Measurements from ENCODE around the gene ZNF525. TPM values are rescaled to one million over a fixed set of nuclear protein-coding genes. Genes with fewer than 3 reads are reported as not detected.
"Not testable (repeated sequence)": the region's sequence is repeated elsewhere in the genome, so short reads cannot be mapped to it uniquely, and the experiment has no call there.

ZNF525 gene
- 1.2 TPM for total RNA-seq

GRCh38 chr19:53365134-53365898, at the start of gene ZNF525:
Gene ZNF525, plus strand, starts transcription at chr19:53365705. Its CDS starts 6,577 bp downstream, at chr19:53372282.
- ATAC-seq: peak; percentile 100
- peak; percentile 86 for DNase-seq (ENCODE audit: low spot score)

DNA sequence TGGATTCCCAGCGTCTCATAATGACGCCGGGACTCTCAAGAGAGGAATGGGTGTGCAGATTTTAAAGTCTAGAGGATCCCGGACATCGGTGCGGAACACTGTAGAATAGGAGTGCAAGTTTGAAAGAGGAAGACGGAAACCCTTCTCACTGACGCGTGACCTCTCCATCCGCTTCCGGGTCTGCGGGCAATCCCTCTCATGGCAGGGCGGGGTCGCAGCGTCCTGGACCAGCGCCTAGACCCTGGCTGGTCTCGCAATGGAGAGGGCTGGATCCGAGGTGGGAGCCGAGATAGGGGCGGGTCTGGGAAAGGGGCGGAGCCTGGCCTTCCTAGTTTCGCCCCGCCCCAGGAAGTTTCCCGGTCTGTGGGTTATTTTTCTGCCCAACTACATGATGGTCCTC, 36.5 kb upstream of the ZNF525 start:
- no peak for DNase-seq (ENCODE audit: low spot score)
- ATAC-seq: peak; percentile 32

DNA sequence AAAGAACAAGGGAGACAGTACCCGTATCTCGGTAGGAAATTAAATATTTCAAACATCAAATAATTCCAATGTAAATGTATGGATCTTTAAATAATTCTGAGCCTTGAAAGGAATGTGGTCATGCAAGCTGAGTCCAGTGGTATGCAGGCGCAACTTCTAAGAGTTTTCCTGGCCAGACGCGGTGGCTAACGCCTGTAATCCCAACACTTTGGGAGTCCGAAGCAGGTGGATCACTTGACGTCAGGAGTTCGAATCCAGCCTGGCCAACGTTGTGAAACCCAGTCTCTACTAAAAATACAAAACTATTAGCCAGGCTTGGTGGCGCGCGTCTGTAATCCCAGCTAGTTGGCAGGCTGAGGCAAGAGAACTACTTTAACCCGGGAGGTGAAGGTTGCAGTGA, 33.0 kb upstream of the ZNF525 start:
- DNase-seq (ENCODE audit: low spot score): no peak
- no peak for ATAC-seq

GRCh38 chr19:53333066-53333462, 32.4 kb upstream of the ZNF525 start:
- peak; percentile 10 for ATAC-seq
- DNase-seq (ENCODE audit: low spot score): peak; percentile 47

GRCh38 chr19:53333463-53334449, 31.7 kb upstream of the ZNF525 start, which contains the start of gene ZNF845:
Gene ZNF845, plus strand, starts transcription at chr19:53333749. Its CDS starts 7,559 bp downstream, at chr19:53341308.
- ATAC-seq (peak; percentile 100), DNase-seq (ENCODE audit: low spot score) (peak; percentile 89)

- ATAC-seq: not testable (repeated sequence)
Observed at GRCh38 chr19:53344403-53344802, 21.1 kb upstream of the ZNF525 start.

DNA sequence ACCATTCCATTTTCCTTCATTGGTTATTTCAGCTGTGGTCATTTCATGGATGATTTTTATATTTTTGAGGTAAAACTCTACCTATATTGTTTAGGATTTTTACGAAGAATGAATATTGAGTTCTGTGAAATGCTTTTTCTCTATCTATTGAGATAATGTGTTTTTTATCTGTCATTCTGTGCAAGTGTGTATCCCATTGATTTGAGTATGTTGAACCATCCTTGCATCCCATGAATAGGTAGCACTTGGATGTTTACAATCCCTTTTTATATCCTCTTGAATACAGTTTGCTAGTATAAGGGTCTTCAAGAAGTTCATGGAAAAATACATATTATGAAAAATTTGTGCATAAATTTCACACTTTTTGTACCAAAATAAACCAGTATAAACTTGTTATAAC, 9.8 kb upstream of the ZNF525 start:
- ATAC-seq (no peak), DNase-seq (ENCODE audit: low spot score) (no peak)

More at GRCh38 chr19:53344403-53344802, 21.1 kb upstream of the ZNF525 start:
- not testable (repeated sequence) for DNase-seq (ENCODE audit: low spot score)

GRCh38 chr19:53357821-53358581, 7.5 kb upstream of the ZNF525 start:
- ATAC-seq (no peak), DNase-seq (ENCODE audit: low spot score) (no peak)

GRCh38 chr19:53360056-53360455, 5.4 kb upstream of the ZNF525 start:
- DNase-seq (ENCODE audit: low spot score); ATAC-seq: not testable (repeated sequence)

DNA sequence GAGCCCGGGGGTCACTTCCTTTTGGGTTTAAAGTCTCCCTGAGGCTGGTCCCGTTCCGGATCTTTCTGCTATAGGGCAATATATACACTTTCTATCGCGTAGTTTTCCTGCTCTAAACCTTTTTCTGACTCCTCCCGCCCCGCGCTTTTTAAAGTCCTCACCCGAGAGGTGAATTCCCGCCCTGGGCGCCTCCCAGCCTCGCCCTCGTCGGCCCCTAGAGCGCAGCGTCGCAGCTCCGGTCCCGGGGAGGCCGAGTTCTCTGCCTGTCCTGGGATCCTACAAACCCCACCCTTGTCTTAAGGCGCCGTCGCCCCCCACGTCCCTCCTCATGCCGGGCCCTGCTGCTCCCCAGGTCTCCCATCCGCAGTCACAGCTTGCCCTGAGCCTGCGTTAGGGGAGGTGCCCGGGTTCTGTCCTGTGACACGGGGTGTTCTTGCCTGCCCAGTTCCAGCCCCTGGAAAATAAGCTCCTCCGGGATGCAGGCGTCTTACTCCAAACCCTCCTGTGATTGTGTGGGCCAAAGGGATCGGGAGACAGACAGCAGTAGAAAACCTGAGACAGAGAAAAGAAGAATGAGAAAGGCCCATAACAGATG, 491 bp downstream of the ZNF525 start:
- DNase-seq (ENCODE audit: low spot score): no peak
- ATAC-seq: peak; percentile 31

DNA sequence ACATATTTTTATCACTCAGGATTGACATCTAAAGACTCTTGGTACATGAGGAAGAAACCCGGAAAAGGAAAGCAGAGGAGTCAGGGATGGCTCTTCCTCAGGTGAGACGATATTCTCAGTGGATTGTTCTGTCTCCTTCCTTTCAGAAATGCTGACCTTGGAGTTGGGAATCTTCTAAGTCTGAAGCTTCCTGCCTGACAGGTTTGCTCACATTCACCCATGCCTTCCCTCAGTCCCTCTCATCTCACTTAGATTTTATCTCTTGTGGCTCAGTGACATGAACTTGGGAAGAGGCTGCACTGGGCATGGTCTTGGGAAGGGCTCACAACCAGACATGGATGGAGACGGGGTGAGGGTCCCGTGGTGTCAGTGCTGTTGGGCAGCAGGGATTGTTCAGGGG, 6.7 kb downstream of the ZNF525 start:
- DNase-seq (ENCODE audit: low spot score) (no peak), ATAC-seq (no peak)

DNA sequence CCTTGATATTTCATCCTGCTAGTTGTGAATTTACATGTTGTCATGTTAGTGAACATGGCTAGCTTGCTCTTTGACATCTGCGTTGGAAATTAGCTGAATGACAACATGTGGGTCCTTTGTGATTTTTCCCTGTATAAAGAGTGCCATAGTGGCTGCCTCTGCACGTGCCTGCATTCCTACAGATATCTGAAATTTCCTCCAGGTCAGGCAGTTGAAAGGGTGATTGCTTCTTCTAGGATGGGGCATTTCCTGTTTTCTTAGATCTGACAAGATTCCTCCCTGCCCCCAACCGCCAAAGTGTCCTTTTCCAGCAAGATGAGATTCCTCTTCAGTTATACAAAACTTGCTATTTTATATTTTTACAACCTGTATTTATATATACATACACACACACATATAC, 8.8 kb downstream of the ZNF525 start:
- no peak for ATAC-seq
- no peak for DNase-seq (ENCODE audit: low spot score)

DNA sequence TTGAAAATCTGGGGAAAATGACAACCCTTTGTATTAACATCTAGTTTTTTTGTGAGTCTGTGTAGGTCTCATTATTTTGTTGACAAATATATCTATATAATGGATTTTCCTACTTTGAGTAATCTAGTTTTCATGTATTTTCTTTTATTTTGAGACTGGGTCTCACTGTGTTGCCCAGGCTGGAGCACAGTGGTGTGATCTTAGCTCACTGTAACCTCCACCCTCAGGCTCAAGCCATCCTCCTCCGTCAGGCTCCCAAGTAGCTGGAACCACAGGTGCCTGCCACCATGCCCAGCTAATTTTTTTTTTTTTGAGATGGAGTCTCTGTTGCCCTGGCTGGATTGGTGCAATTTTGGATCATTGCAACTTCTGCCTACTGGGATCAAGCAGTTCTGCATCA, 9.2 kb downstream of the ZNF525 start:
- no peak for ATAC-seq
- DNase-seq (ENCODE audit: low spot score): no peak

DNA sequence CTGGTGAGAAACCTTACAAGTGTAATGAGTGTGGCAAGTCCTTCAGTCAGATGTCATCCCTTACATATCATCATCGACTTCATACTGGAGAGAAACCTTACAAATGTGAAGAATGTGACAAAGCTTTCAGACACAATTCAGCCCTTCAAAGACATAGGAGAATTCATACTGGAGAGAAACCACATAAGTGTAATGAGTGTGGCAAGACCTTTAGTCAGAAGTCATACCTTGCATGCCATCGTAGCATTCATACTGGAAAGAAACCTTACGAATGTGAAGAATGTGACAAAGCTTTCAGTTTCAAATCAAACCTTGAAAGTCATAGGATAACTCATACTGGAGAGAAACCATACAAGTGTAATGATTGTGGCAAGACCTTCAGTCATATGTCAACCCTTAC, 15.9 kb downstream of the ZNF525 start:
- DNase-seq (ENCODE audit: low spot score): no peak
- no peak for ATAC-seq

- ATAC-seq: no peak
- no peak for DNase-seq (ENCODE audit: low spot score)
Observed at GRCh38 chr19:53388168-53388567, 22.7 kb downstream of the ZNF525 start.

GRCh38 chr19:53388904-53389303, 23.4 kb downstream of the ZNF525 start:
- ATAC-seq: no peak
- no peak for DNase-seq (ENCODE audit: low spot score)

DNA sequence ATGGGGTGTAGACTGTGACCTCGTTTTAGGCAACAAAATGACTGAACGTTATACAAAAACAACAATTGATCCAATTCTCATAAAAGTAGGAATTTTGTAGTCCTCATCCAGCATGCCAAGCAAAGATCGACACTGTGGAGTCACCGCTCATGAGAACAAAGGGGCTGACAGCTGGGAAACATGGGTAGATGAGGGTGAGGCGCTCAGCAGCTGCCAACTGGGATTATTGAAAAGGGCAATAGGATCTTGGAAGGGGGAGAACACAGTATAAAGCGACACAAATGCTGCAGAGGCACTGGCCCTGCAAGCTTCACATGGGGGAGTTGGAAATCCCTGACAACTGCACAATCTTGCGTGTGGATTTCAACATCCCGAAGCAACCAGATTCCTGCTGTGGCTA, 24.1 kb downstream of the ZNF525 start:
- DNase-seq (ENCODE audit: low spot score): no peak
- no peak for ATAC-seq

- DNase-seq (ENCODE audit: low spot score) (no peak), ATAC-seq (no peak)
Observed at GRCh38 chr19:53389978-53390377, 24.5 kb downstream of the ZNF525 start.

DNA sequence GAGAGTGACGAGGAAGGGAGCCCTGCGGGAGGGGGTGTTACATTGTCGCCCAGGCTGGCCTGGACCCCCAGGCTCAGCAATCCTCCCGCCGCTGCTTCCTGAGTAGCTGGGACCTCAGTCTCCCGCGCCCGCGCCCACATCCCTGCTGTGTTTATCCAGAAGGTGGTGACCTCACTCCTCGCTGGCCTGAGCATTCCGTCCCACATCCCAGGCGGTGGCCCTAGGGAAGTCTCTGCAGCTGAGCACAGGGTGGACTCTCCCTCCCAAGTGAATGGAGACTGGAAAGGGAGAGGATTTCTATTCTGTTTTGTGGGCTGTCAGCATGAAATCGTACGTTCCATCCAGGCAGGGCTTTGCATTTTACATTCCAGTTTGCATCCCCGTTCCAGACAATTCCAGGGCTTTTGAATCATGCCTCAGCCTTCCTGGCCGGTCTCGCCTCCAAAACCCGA, 29.0 kb downstream of the ZNF525 start:
- ATAC-seq (peak; percentile 22), DNase-seq (ENCODE audit: low spot score) (peak; percentile 48)
